SU-DHL-6 (cell line): ENCODE data around the gene GMIP.
"Not testable (repeated sequence)": the region's sequence is repeated elsewhere in the genome, so short reads cannot be mapped to it uniquely, and the experiment has no call there.

ENCODE experiments used
- EZH2phosphoT487 ChIP-seq: fragments of 200-600 bp; sonication (generic), shearing (Covaris generic); conservative IDR thresholded peaks from 2 replicates; pipeline ENCODE4 v1.6.1; 2018; ENCODE audit warnings: mild to moderate bottlenecking, antibody characterized with exemption, low read length, moderate library complexity, mixed read lengths
- TF ChIP-seq, protein P1 (sequence below): fragments of 200-600 bp; sonication (generic); IDR thresholded peaks from one replicate; pipeline ENCODE4 v1.5.1; 2017; ENCODE audit warnings: antibody characterized with exemption, mild to moderate bottlenecking, low read length, moderate library complexity; ENCODE audit not compliant: insufficient read depth, poor library complexity, severe bottlenecking

- TF ChIP-seq, protein P1, sequence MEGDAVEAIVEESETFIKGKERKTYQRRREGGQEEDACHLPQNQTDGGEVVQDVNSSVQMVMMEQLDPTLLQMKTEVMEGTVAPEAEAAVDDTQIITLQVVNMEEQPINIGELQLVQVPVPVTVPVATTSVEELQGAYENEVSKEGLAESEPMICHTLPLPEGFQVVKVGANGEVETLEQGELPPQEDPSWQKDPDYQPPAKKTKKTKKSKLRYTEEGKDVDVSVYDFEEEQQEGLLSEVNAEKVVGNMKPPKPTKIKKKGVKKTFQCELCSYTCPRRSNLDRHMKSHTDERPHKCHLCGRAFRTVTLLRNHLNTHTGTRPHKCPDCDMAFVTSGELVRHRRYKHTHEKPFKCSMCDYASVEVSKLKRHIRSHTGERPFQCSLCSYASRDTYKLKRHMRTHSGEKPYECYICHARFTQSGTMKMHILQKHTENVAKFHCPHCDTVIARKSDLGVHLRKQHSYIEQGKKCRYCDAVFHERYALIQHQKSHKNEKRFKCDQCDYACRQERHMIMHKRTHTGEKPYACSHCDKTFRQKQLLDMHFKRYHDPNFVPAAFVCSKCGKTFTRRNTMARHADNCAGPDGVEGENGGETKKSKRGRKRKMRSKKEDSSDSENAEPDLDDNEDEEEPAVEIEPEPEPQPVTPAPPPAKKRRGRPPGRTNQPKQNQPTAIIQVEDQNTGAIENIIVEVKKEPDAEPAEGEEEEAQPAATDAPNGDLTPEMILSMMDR, result not testable (repeated sequence)
- TF ChIP-seq EZH2phosphoT487, result not testable (repeated sequence)
Measured at GRCh38 chr19:19598728-19599451, 44.6 kb downstream of the GMIP start.
